PC-3 (cell line): ENCODE data around the gene TXNL4A. TPM values are rescaled to one million over a fixed set of nuclear protein-coding genes. Genes with fewer than 3 reads are reported as not detected.
"Not testable (repeated sequence)": the region's sequence is repeated elsewhere in the genome, so short reads cannot be mapped to it uniquely, and the experiment has no call there.

Experiments
- ATAC-seq: fragments of 200-7000 bp; cut with Tn5 transposase; 2 replicates; pipeline ENCODE4 v1.9.1; 2020; ENCODE audit warnings: mild to moderate bottlenecking, moderate library complexity
- BruUV-seq: library from RNA; stranded (reverse); fragments of 400-500 nt; replicated peaks from 2 replicates; lab custom pipeline; 2021; lab: Mats Ljungman, UMichigan
- CTCF ChIA-PET: fragments of 300-600 bp; sonication (Branson Sonifier 250); formaldehyde crosslinking; loops from one replicate; lab custom pipeline; 2022; ENCODE audit warnings: antibody characterized with exemption; lab: Charles Lee
- POLR2A ChIA-PET: fragments of 300-600 bp; sonication (Branson Sonifier 250); formaldehyde crosslinking; loops from one replicate; lab custom pipeline; 2022; ENCODE audit warnings: antibody characterized with exemption; ENCODE audit not compliant: unreplicated experiment; lab: Charles Lee
- DNase-seq: peaks from one replicate; pipeline ENCODE4 v3.0.0-alpha.2; 2015
- H2AFZ ChIP-seq: fragments of 300-600 bp; sonication (generic); 2 replicates; pipeline ENCODE4 v1.6.0; 2016; ENCODE audit warnings: antibody characterized with exemption, low read length
- H3F3A ChIP-seq: fragments of 300-600 bp; sonication (generic); one replicate; pipeline ENCODE4 v1.6.0; 2017; ENCODE audit warnings: antibody characterized with exemption, low read length, control low read depth, mild to moderate bottlenecking; ENCODE audit not compliant: unreplicated experiment
- H3K27ac ChIP-seq: fragments of 300-600 bp; sonication (generic); 2 replicates; pipeline ENCODE4 v1.5.1; 2016; ENCODE audit warnings: mild to moderate bottlenecking, low read length
- H3K27me3 ChIP-seq: fragments of 300-600 bp; sonication (generic); 2 replicates; pipeline ENCODE4 v1.6.1; 2016; ENCODE audit warnings: low read length, mixed read lengths
- H3K36me3 ChIP-seq: fragments of 300-600 bp; sonication (generic); 2 replicates; pipeline ENCODE4 v1.6.1; 2016; ENCODE audit warnings: low read depth, mixed run types, low read length, mixed read lengths
- H3K4me1 ChIP-seq: fragments of 300-600 bp; sonication (generic); 2 replicates; pipeline ENCODE4 v1.5.1; 2016; ENCODE audit warnings: low read length; ENCODE audit not compliant: insufficient read depth
- H3K4me2 ChIP-seq: fragments of 300-600 bp; sonication (generic); 2 replicates; pipeline ENCODE4 v1.6.0; 2016; ENCODE audit warnings: low read length
- H3K4me3 ChIP-seq: fragments of 300-600 bp; sonication (generic); 2 replicates; pipeline ENCODE4 v1.5.1; 2016; ENCODE audit warnings: mild to moderate bottlenecking, low read length, mixed read lengths
- H3K79me2 ChIP-seq: fragments of 300-600 bp; sonication (generic); 2 replicates; pipeline ENCODE4 v1.6.1; 2017; ENCODE audit warnings: low read length, mixed read lengths
- H3K9ac ChIP-seq: fragments of 300-600 bp; sonication (generic); 2 replicates; pipeline ENCODE4 v1.6.0; 2016; ENCODE audit warnings: mild to moderate bottlenecking, low read length
- H3K9me2 ChIP-seq: fragments of 300-600 bp; sonication (generic); replicated peaks from 2 replicates; pipeline ENCODE4 v1.6.1; 2016; ENCODE audit warnings: mixed run types, low read length, mixed read lengths
- H3K9me3 ChIP-seq: fragments of 300-600 bp; sonication (generic); 2 replicates; pipeline ENCODE4 v1.6.1; 2016; ENCODE audit warnings: low read length, mixed read lengths
- H4K20me1 ChIP-seq: fragments of 300-600 bp; sonication (generic); 2 replicates; pipeline ENCODE4 v1.6.1; 2016; ENCODE audit warnings: low read length, mixed read lengths
- CTCF ChIP-seq: fragments of 300-600 bp; sonication (generic); conservative IDR thresholded peaks from 2 replicates; pipeline ENCODE4 v1.5.1; 2017; ENCODE audit warnings: antibody characterized with exemption, low read depth, mild to moderate bottlenecking, low read length
- EZH2 ChIP-seq: fragments of 300-600 bp; sonication (generic); IDR thresholded peaks from one replicate; pipeline ENCODE4 v1.6.1; 2017; ENCODE audit warnings: antibody characterized with exemption, mild to moderate bottlenecking, low read length; ENCODE audit not compliant: unreplicated experiment
- EZH2phosphoT487 ChIP-seq: fragments of 300-600 bp; sonication (generic); IDR thresholded peaks from 2 replicates; pipeline ENCODE4 v1.6.1; 2018; ENCODE audit warnings: mild to moderate bottlenecking, antibody characterized with exemption, low read length, borderline replicate concordance
- intact Hi-C: fragments of 100-400 bp; cut with micrococcal nuclease; formaldehyde crosslinking; loops from 2 replicates; pipeline ENCODE4 v1.9.0; 2023
- total RNA-seq: library from RNA; depleted of rRNA; stranded (reverse); fragments of >200 nt; gene quantifications from 2 replicates; pipeline ENCODE4 v1.2.3, GENCODE V29; 2014

Gene TXNL4A
- total RNA-seq, 1 experiment from 2014 or later: 159 TPM

GRCh38 chr18:80023173-80023572 lies 34.8 kb upstream of the TXNL4A start:
- TF ChIP-seq CTCF (peak; percentile 63; the same call in 1 of the 2 replicates), EZH2phosphoT487 (no peak), EZH2 (no peak)

GRCh38 chr18:80022613-80023012 lies 34.2 kb upstream of the TXNL4A start:
- ChIA-PET CTCF (no interaction called here), POLR2A (no interaction called here)
- no peaks in the 10 kb centered on the region for H3K79me2 ChIP-seq
- no peaks in the 10 kb centered on the region for H3K9me2 ChIP-seq
- no peak overlapping the region for H3K4me2 ChIP-seq
- DNase-seq (peak; percentile 7), ATAC-seq (no peak)
- peaks cover 9% of the 10 kb centered on the region; the same call in 1 of the 2 replicates for H3K36me3 ChIP-seq
- H3K27me3 ChIP-seq: no peaks in the 10 kb centered on the region
- peaks cover 20% of the 10 kb centered on the region for H3K4me1 ChIP-seq
- BruUV-seq: no TSS peak
- H3K4me3 ChIP-seq: no peak overlapping the region
- no peak for TF ChIP-seq CTCF
- no peak for TF ChIP-seq EZH2phosphoT487
- no peak for TF ChIP-seq EZH2
- intact Hi-C loops: no loop called here
- H3F3A ChIP-seq: no peaks in the 10 kb centered on the region
- no peaks in the 10 kb centered on the region for H4K20me1 ChIP-seq
- H3K9ac ChIP-seq: no peak overlapping the region
- no peak overlapping the region for H2AFZ ChIP-seq
- H3K27ac ChIP-seq: no peak overlapping the region
- H3K9me3 ChIP-seq: peaks cover 26% of the 10 kb centered on the region

More at GRCh38 chr18:80023173-80023572, 34.8 kb upstream of the TXNL4A start:
- no peak for ATAC-seq
- Histone ChIP-seq H3K9me3 (peaks cover 26% of the 10 kb centered on the region), H3K27ac (no peak overlapping the region), H3K36me3 (peaks cover 9% of the 10 kb centered on the region; the same call in 1 of the 2 replicates), H4K20me1 (no peaks in the 10 kb centered on the region), H3K27me3 (no peaks in the 10 kb centered on the region), H3K4me2 (no peak overlapping the region), H3K4me3 (no peak overlapping the region), H3K9me2 (no peaks in the 10 kb centered on the region), H3K4me1 (peaks cover 21% of the 10 kb centered on the region), H3F3A (no peaks in the 10 kb centered on the region), H2AFZ (no peak overlapping the region), H3K9ac (no peak overlapping the region), H3K79me2 (no peaks in the 10 kb centered on the region)
- ChIA-PET POLR2A (no interaction called here), CTCF (no interaction called here)
- intact Hi-C loops: no loop called here
- no peak for DNase-seq
- BruUV-seq: no TSS peak

- Histone ChIP-seq H3K9ac (no peak overlapping the region), H3F3A (no peaks in the 10 kb centered on the region), H3K4me2 (no peak overlapping the region), H3K27ac (no peak overlapping the region), H3K9me3 (no peaks in the 10 kb centered on the region), H3K79me2 (no peaks in the 10 kb centered on the region), H2AFZ (no peak overlapping the region), H3K4me3 (no peak overlapping the region), H3K36me3 (no peaks in the 10 kb centered on the region), H4K20me1 (no peaks in the 10 kb centered on the region), H3K9me2 (no peaks in the 10 kb centered on the region), H3K27me3 (no peaks in the 10 kb centered on the region), H3K4me1 (peaks cover 11% of the 10 kb centered on the region)
- ChIA-PET POLR2A (no interaction called here), CTCF (no interaction called here)
- DNase-seq: no peak
- no TSS peak for BruUV-seq
- no peak for ATAC-seq
- TF ChIP-seq EZH2 (no peak), EZH2phosphoT487 (no peak), CTCF (no peak)
- intact Hi-C loops: no loop called here
These were observed 24.4 kb upstream of the TXNL4A start for GRCh38 chr18:80012714-80013113.

GRCh38 chr18:80011496-80012137 lies 23.3 kb upstream of the TXNL4A start:
- ATAC-seq, CTCF ChIA-PET, H3K9ac ChIP-seq, H3K27me3 ChIP-seq, H3K36me3 ChIP-seq, intact Hi-C loops, H3K4me3 ChIP-seq, POLR2A ChIA-PET, H3K27ac ChIP-seq, H3F3A ChIP-seq, DNase-seq, H3K4me2 ChIP-seq, H4K20me1 ChIP-seq, BruUV-seq, H3K9me2 ChIP-seq, H3K9me3 ChIP-seq, H3K79me2 ChIP-seq, H2AFZ ChIP-seq: not testable (repeated sequence)
- peaks cover 11% of the 10 kb centered on the region for H3K4me1 ChIP-seq
